ENCODE results near the gene SATB1.

SATB1 gene

DNA sequence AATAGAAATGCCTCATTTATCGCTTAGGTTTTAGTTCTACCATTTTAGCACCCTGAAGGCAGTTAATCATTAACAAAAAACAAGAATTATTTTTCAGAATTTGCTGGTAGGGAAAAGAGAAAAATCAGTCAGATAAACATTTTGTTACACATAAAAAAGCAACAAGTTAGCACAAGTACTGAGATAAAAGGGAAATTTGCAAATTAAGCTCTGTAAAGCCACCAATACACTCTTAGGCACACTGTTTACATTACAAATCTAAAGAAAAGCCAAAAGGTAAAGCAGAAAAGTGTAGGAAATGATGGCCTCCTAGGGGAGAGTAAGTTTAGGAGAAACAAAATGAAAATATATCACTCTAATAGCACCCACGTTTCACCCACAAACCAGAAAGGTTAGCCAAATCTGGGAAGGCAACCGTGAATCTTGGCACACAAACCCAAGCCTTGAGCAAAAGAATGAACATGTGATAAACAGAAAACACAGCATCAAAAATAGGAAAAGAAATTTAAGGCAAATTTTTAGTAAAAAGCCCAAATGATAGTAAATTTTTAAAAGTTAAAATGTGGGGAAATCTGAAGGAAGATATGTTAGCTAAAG is 1.6 kb upstream of the SATB1 start:
- H3K27ac ChIP-seq (ENCODE audit: extremely low read depth, low read depth, low read length) = no peak overlapping the region
- H3K36me3 ChIP-seq (ENCODE audit: control insufficient read depth in 2 of 2, insufficient read depth in 1 of 2, low read length in 2 of 2) = no peaks in the 10 kb centered on the region
- peaks cover 20% of the 10 kb centered on the region for H3K4me1 ChIP-seq (ENCODE audit: control insufficient read depth, insufficient read depth, low read length)
- TF ChIP-seq SP7 (tag by site-specific recombination; IDR thresholded peaks at IDR 0.05) (no peak), ZFHX2 (tag by site-specific recombination; conservative IDR thresholded peaks at IDR 0.05) (0 out of 2 replicates have a peak, but pooled peaks have one; percentile 21), ZNF132 (tag by site-specific recombination; IDR thresholded peaks at IDR 0.05; ENCODE audit: borderline replicate concordance) (no peak), SCRT2 (tag by site-specific recombination; IDR thresholded peaks at IDR 0.05) (peak; percentile 85), ZSCAN18 (tag by site-specific recombination; IDR thresholded peaks at IDR 0.05) (no peak), ZBTB1 (tag by site-specific recombination; IDR thresholded peaks at IDR 0.05) (no peak), ZNF549 (tag by site-specific recombination; IDR thresholded peaks at IDR 0.05) (no peak), ZNF629 (tag by site-specific recombination; IDR thresholded peaks at IDR 0.05) (no peak), PRDM6 (tag by site-specific recombination; IDR thresholded peaks at IDR 0.05) (peak; percentile 98), PRDM1 (tag by site-specific recombination; IDR thresholded peaks at IDR 0.05) (peak; percentile 65; the same call in 1 of the 2 replicates), ZNF488 (tag by site-specific recombination; IDR thresholded peaks at IDR 0.05) (no peak), SCRT1 (tag by site-specific recombination; IDR thresholded peaks at IDR 0.05; ENCODE audit: borderline replicate concordance) (peak; percentile 63; the same call in 1 of the 2 replicates)
- TF ChIP-seq, protein P1, sequence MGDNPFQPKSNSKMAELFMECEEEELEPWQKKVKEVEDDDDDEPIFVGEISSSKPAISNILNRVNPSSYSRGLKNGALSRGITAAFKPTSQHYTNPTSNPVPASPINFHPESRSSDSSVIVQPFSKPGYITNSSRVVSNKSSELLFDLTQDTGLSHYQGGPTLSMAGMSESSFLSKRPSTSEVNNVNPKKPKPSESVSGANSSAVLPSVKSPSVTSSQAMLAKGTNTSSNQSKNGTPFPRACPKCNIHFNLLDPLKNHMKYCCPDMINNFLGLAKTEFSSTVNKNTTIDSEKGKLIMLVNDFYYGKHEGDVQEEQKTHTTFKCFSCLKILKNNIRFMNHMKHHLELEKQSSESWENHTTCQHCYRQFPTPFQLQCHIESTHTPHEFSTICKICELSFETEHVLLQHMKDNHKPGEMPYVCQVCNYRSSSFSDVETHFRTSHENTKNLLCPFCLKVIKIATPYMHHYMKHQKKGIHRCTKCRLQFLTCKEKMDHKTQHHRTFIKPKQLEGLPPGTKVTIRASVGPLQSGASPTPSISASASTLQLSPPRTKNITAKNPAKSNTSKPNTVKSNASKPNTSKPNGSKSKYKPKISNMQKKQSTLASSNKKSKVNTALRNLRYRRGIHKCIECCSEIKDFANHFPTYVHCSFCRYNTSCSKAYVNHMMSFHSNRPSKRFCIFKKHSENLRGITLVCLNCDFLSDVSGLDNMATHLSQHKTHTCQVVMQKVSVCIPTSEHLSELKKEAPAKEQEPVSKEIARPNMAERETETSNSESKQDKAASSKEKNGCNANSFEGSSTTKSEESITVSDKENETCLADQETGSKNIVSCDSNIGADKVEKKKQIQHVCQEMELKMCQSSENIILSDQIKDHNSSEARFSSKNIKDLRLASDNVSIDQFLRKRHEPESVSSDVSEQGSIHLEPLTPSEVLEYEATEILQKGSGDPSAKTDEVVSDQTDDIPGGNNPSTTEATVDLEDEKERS (tag by site-specific recombination; IDR thresholded peaks at IDR 0.05) = no peak
- TF ChIP-seq, protein P2, sequence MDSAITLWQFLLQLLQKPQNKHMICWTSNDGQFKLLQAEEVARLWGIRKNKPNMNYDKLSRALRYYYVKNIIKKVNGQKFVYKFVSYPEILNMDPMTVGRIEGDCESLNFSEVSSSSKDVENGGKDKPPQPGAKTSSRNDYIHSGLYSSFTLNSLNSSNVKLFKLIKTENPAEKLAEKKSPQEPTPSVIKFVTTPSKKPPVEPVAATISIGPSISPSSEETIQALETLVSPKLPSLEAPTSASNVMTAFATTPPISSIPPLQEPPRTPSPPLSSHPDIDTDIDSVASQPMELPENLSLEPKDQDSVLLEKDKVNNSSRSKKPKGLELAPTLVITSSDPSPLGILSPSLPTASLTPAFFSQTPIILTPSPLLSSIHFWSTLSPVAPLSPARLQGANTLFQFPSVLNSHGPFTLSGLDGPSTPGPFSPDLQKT (IDR thresholded peaks at IDR 0.05; ENCODE audit: borderline replicate concordance, low read depth, low read length) = no peak
- POLR2A ChIA-PET = no interaction called here
- no peaks in the 10 kb centered on the region for H3K9me3 ChIP-seq (ENCODE audit: control insufficient read depth, insufficient read depth, low read depth, low read length)
- H3K4me3 ChIP-seq (ENCODE audit: low read depth, low read length) = no peak overlapping the region
- CTCF ChIA-PET = interaction anchor here (0.7 kb wide), 2 partner anchors 508 to 1546 kb away, joined by 3 read pairs; no protein-coding TSS in a partner anchor

DNA sequence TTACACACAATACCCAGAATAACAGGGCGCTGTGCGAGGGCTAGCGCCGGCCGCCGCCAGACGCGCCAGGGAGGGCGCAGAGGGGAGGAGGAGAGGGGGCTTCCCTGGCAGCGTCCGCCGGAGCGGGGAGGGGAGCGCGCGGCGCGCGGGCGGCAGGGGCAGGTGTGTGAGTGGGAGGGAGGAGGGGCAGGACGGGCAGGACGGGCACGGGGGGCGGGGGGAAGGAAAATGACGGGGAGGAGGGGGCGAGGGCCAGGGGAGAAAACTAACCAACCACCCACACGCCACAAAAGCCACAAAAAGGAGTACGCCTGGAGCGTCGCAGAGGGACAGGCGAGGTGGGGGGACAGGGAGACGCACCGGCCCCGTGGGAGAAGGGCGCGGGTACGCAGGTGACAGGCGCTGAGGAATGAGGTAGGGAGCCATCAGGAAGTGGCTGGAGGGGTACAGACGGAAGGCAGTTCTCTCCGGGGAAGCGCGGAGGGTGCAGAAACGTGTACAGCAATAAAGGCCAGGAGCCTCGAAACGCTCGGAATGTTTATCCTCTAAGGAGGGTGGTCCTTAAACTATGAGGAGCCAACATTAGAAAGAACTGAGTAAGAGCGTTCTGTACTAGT is 610 bp upstream of the SATB1 start:
- Histone ChIP-seq H3K4me3 (ENCODE audit: low read depth, low read length) (peak overlapping the region; percentile 72), H3K36me3 (ENCODE audit: control insufficient read depth in 2 of 2, insufficient read depth in 1 of 2, low read length in 2 of 2) (no peaks in the 10 kb centered on the region), H3K4me1 (ENCODE audit: control insufficient read depth, insufficient read depth, low read length) (peaks cover 17% of the 10 kb centered on the region), H3K9me3 (ENCODE audit: control insufficient read depth, insufficient read depth, low read depth, low read length) (no peaks in the 10 kb centered on the region), H3K27ac (ENCODE audit: extremely low read depth, low read depth, low read length) (peak overlapping the region; percentile 91)
- ChIA-PET CTCF (no interaction called here), POLR2A (no interaction called here)
- TF ChIP-seq ZNF664 (tag by site-specific recombination; IDR thresholded peaks at IDR 0.05) (no peak), ZNF292 (tag by site-specific recombination; IDR thresholded peaks at IDR 0.05; ENCODE audit: borderline replicate concordance, low read depth) (no peak), ZNF677 (tag by site-specific recombination; IDR thresholded peaks at IDR 0.05) (no peak), ZNF555 (tag by site-specific recombination; conservative IDR thresholded peaks at IDR 0.05) (no peak), YY2 (tag by site-specific recombination; IDR thresholded peaks at IDR 0.05) (no peak), ZNF843 (tag by site-specific recombination; IDR thresholded peaks at IDR 0.05) (no peak), ZNF473 (tag by site-specific recombination; IDR thresholded peaks at IDR 0.05) (no peak), ZNF133 (tag by site-specific recombination; IDR thresholded peaks at IDR 0.05) (no peak), ZNF391 (tag by site-specific recombination; IDR thresholded peaks at IDR 0.05; ENCODE audit: borderline replicate concordance, low read depth) (no peak), ZNF324 (tag by site-specific recombination; IDR thresholded peaks at IDR 0.05) (no peak), ZNF341 (tag by site-specific recombination; IDR thresholded peaks at IDR 0.05; ENCODE audit: low read depth) (peak; percentile 46), ZNF175 (tag by site-specific recombination; IDR thresholded peaks at IDR 0.05) (no peak), ZNF121 (tag by site-specific recombination; IDR thresholded peaks at IDR 0.05) (no peak), ZBTB1 (tag by site-specific recombination; IDR thresholded peaks at IDR 0.05) (no peak)
